Peyer's patch (tissue), 4 donors: Measurements from ENCODE around the gene SLC6A3.

Experiments
- POLR2A ChIP-seq, 2 donors: fragments of 450-650 bp; IDR thresholded peaks; one replicate each; pipeline ENCODE4 v1.5.1; 2017; ENCODE audit warnings: antibody characterized with exemption in 2 of 2, mild to moderate bottlenecking in 2 of 2, moderate library complexity in 2 of 2
- TF ChIP-seq, protein P1 (sequence below), 6 experiments: fragments of 450-650 bp in 4 of 6; fragments of 200-600 bp in 2 of 6; sonication (generic) in 1 of 6; IDR thresholded peaks; one replicate each; pipeline ENCODE4 v1.5.1; 2017 to 2019; ENCODE audit warnings: antibody characterized with exemption in 6 of 6, mild to moderate bottlenecking in 3 of 6, moderate library complexity in 1 of 6

GRCh38 chr5:1488882-1489680 lies 43.8 kb upstream of the SLC6A3 start:
- TF ChIP-seq, protein P1, sequence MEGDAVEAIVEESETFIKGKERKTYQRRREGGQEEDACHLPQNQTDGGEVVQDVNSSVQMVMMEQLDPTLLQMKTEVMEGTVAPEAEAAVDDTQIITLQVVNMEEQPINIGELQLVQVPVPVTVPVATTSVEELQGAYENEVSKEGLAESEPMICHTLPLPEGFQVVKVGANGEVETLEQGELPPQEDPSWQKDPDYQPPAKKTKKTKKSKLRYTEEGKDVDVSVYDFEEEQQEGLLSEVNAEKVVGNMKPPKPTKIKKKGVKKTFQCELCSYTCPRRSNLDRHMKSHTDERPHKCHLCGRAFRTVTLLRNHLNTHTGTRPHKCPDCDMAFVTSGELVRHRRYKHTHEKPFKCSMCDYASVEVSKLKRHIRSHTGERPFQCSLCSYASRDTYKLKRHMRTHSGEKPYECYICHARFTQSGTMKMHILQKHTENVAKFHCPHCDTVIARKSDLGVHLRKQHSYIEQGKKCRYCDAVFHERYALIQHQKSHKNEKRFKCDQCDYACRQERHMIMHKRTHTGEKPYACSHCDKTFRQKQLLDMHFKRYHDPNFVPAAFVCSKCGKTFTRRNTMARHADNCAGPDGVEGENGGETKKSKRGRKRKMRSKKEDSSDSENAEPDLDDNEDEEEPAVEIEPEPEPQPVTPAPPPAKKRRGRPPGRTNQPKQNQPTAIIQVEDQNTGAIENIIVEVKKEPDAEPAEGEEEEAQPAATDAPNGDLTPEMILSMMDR (IDR thresholded peaks at IDR 0.05): no peak
- no peak for TF ChIP-seq POLR2A (IDR thresholded peaks at IDR 0.05)
